GM18499 (cell line): ENCODE results near the gene TRERF1.

Source experiments
- ATAC-seq: cut with Tn5 transposase; IDR thresholded peaks from one replicate; pipeline ENCODE4 v1.9.1; 2021; ENCODE audit warnings: moderate number of reproducible peaks; ENCODE audit not compliant: insufficient read depth, unreplicated experiment

The TRERF1 gene

DNA sequence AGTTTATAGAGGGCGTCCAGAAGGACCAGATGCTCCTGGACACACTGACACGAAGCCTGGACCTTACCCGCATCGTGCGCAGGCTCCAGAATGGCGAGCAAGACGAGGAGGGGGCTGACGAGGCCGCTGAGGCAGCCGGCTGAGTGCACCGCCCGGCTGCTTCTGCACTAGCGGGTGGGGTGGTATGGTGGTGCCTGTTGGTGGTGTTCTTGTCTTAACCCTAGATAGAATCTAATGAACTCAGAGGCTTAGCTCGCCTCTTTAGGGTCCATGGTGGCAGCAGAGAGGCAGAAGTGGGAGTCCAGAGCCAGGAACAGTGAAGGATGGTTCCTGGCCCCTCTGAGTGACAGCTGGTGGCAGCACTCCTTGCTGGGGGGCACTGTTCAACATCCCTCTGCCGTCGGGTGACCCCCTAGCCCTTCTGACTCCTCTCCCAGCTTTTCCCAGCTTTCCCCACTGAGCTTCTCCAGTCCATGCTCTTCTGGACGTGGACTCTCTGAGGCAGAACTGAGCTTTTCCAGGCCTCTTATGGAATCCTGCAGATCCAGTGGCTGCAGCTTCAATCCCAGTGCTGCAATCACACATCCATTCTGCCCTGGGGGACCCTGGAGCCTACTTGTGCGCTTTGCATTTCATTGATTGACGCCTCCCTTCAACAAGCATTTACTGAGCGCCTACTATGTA is 272.3 kb downstream of the TRERF1 start:
- no peak for ATAC-seq

DNA sequence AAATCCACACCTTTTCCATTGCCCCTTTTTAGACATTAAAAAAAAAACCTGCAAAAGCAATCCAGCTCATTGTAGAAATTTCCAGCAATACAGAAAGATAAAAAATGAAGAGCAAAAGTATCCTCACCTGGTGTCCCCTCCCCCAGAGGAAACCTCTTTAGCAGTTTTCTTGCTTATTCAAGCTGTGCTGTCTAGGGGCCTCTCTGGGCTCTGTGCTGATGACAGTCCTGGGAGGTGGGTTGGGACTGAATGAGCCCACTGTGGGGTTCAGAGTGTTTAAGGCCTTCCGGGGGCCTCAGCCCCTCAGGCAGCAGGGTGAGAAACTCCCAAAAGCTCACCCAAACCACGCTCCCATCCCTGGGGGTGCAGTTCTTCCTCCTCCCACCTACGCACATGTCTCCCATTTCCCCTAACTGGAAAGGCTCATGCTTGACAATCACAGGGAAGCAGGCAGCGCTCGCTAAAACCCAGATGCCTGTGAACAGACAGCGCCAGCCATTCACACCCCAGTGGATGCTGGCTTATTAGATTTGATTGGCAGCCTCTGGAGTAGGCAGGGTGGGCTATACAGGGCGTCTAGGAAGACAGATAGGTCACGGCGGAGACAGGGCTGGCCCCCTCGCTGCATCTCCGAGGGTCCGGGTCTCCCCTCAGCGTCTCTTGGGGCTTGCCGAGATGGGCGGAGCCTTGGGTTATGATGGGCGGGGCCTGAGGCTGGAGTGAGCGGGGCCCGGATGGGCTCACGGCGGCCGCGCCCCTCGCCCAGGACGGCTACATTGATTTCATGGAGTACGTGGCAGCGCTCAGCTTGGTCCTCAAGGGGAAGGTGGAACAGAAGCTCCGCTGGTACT is 274.0 kb downstream of the TRERF1 start:
- ATAC-seq, result no peak

DNA sequence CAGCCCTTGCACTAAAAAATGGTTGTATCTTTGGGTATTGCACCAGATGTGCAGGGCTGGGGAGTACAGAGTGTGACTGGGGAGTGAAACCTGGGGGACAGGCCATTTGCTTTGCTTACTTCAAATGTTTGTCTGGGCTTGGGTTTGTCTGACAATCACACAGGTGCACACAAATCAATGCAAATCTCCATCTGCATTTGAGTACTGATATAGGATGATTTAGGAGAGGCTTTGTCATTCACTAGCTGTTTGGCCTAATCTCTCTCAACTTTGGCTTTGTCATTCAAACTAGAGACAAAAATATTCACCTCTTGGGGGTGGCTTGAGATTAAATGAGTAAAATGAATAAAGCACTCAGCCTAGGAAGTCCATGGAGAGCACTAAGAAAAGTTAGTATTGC is 274.7 kb downstream of the TRERF1 start:
- no peak for ATAC-seq

DNA sequence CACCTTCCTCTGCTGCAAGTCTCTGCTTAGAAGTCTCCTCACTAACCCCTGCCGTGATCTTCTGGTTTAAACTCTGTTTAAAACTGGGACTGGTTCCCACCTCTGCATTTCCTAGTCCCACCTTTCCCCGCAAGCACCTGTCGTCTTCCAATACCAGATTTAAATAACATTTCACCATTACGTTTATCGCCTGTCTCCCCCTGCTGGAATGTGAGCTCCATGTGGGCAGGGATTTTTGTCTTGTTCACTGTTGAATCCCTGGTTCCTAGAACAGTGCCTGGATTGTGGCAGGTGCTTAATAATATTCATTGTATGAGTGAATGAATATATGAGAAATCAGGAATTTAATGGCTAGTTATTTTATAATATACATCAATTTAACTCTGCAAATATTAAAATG is 275.9 kb downstream of the TRERF1 start:
- ATAC-seq, result no peak
